Tibial nerve (tissue), 3 donors: ENCODE results near the gene TMEM53.

Source experiments
- POLR2A ChIP-seq, 2 donors: fragments of 450-650 bp; IDR thresholded peaks; one replicate each; pipeline ENCODE4 v1.6.1; 2017; ENCODE audit warnings: antibody characterized with exemption in 2 of 2, mild to moderate bottlenecking in 2 of 2, moderate library complexity in 2 of 2
- TF ChIP-seq, protein P1 (sequence below), 5 experiments: fragments of 200-600 bp in 3 of 5; fragments of 450-650 bp in 2 of 5; sonication (generic) in 3 of 5; IDR thresholded peaks; one replicate each; pipeline ENCODE4 v1.5.1; 2016 to 2019; ENCODE audit warnings: antibody characterized with exemption in 5 of 5, mild to moderate bottlenecking in 3 of 5, moderate library complexity in 2 of 5

- TF ChIP-seq, protein P1, sequence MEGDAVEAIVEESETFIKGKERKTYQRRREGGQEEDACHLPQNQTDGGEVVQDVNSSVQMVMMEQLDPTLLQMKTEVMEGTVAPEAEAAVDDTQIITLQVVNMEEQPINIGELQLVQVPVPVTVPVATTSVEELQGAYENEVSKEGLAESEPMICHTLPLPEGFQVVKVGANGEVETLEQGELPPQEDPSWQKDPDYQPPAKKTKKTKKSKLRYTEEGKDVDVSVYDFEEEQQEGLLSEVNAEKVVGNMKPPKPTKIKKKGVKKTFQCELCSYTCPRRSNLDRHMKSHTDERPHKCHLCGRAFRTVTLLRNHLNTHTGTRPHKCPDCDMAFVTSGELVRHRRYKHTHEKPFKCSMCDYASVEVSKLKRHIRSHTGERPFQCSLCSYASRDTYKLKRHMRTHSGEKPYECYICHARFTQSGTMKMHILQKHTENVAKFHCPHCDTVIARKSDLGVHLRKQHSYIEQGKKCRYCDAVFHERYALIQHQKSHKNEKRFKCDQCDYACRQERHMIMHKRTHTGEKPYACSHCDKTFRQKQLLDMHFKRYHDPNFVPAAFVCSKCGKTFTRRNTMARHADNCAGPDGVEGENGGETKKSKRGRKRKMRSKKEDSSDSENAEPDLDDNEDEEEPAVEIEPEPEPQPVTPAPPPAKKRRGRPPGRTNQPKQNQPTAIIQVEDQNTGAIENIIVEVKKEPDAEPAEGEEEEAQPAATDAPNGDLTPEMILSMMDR (IDR thresholded peaks at IDR 0.05): no peak
- TF ChIP-seq POLR2A (IDR thresholded peaks at IDR 0.05): no peak
Measured at GRCh38 chr1:44634606-44635189, 39.6 kb downstream of the TMEM53 start.
